Measurements from ENCODE around the gene PEPD. TPM values are rescaled to one million over a fixed set of nuclear protein-coding genes. Genes with fewer than 3 reads are reported as not detected.

The PEPD gene
- total RNA-seq, 1 donor from 2014 or later = 30.0 TPM

DNA sequence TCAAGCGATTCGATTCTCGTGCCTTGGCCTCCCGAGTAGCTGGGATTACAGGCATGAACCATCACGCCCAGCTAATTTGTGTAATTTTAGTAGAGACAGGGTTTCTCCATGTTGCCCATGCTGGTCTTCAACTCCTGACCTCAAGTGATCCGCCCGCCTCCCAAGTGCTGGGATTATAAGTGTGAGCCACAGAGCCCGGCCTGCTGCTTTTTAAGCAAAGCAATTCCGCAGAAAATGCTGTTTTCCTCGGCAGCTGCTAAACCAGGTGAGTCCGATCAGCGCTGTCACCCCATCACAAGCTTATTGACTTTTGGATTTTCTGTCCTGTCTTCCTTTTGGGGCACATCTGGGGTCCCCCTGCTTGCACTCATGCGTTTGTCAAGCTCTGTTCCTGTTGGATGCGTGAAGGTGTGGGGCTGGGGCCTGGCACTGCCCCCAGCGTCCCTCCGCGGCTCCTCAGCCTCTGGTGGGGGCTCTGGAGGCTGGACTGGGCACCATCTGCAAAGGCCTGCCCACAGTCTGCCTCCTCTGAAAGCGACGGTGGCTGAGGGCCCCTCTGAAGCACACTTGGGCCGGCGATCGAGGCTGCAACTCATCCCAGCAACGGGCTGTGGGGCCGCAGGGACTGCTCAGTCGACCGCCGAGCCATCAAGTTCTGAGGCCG is 122.4 kb downstream of the PEPD start:
- Histone ChIP-seq H3K4me1 (peaks cover 44% of the 10 kb centered on the region), H3K4me3 (no peak overlapping the region), H3K36me3 (no peaks in the 10 kb centered on the region), H3K27ac (replicated peaks) (no peak overlapping the region), H3K27me3 (ENCODE audit: low read depth) (no peaks in the 10 kb centered on the region), H3K9me3 (replicated peaks) (no peaks in the 10 kb centered on the region)
- TF ChIP-seq, protein P1, sequence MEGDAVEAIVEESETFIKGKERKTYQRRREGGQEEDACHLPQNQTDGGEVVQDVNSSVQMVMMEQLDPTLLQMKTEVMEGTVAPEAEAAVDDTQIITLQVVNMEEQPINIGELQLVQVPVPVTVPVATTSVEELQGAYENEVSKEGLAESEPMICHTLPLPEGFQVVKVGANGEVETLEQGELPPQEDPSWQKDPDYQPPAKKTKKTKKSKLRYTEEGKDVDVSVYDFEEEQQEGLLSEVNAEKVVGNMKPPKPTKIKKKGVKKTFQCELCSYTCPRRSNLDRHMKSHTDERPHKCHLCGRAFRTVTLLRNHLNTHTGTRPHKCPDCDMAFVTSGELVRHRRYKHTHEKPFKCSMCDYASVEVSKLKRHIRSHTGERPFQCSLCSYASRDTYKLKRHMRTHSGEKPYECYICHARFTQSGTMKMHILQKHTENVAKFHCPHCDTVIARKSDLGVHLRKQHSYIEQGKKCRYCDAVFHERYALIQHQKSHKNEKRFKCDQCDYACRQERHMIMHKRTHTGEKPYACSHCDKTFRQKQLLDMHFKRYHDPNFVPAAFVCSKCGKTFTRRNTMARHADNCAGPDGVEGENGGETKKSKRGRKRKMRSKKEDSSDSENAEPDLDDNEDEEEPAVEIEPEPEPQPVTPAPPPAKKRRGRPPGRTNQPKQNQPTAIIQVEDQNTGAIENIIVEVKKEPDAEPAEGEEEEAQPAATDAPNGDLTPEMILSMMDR (IDR thresholded peaks at IDR 0.05; ENCODE audit: borderline replicate concordance) = no peak
- no peak for DNase-seq
- intact Hi-C loops (cut with micrococcal nuclease) = no loop called here

DNA sequence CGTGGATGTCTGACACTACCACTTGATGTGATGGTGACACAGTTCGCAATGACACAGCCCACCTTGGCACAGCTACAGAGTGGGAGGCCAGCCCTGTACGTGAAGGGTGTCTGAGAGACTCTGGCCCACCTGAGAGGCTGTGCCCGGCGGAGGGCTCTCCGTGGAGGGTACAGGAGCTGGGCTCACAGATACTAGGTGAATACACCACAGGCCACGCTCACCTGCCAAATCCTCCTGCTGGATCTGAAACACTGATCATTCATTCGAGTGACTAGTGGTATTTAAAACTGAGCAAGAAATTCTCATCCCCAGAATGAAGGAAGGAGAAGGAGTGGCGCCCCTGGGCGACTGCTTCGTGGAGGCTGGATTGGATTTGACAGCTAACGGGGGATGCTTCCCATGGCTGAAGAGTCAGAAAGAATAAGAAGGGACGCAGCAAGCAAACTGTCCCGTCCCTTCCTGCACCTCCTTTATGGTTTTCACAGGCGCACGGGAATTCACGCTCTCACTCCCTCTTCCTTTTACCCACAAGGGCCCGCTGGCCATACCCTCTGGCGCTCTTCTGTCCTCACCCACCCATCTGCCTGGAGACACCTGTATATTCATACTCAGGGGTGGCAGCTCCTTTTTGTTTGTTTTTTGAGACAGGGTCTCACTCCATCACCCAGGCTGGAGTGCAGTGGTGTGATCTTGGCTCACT is 123.1 kb downstream of the PEPD start:
- no peak for DNase-seq
- Histone ChIP-seq H3K9me3 (replicated peaks) (no peaks in the 10 kb centered on the region), H3K36me3 (no peaks in the 10 kb centered on the region), H3K27ac (replicated peaks) (no peak overlapping the region), H3K4me3 (no peak overlapping the region), H3K27me3 (ENCODE audit: low read depth) (no peaks in the 10 kb centered on the region), H3K4me1 (peaks cover 48% of the 10 kb centered on the region)
- TF ChIP-seq, protein P1 (IDR thresholded peaks at IDR 0.05; ENCODE audit: borderline replicate concordance) = no peak
- intact Hi-C loops (cut with micrococcal nuclease) = no loop called here

DNA sequence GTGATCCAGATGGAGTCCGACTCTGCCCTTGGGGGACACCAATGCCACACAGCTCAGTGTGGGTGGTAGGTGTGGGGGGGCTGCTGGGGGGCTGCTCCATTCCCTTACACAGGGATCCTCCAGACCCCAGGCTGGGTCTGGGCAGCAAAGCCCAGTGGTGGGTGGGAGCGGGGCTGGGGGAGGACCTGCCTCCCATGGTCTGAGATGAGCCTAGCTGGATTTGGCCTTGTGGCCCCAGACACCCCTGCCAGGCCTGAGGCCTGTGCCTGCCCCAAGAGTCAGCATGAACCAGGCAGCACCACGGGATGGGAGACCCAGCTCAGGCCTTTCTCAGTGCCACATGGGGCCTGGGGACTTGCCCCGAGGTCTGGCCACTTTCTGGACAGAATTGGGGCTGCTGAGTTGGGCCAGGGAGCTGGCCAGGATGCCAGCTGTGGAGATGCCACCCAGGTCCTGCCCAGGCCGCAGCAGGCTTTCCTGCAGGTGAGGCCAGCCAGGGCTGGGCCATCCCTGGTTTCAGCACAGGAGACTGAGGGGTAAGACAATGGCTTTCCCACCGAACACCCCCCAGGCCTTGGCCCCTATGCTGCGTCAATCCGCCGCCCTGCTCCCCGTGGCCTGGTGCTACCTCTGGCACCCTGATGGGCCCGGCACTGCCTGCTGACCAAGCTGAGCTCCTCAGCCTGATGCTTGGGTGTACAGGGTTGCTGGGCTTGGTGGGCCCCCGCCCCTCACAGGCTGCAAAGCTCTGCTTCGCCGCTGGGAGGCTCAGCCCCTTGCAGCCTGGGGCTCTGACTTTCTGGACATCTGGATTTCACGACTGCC is 123.8 kb downstream of the PEPD start:
- intact Hi-C loops (cut with micrococcal nuclease) = no loop called here
- no peaks in the 10 kb centered on the region for H3K9me3 ChIP-seq (replicated peaks)
- no peaks in the 10 kb centered on the region for H3K27me3 ChIP-seq (ENCODE audit: low read depth)
- no peak for DNase-seq
- H3K4me1 ChIP-seq = peaks cover 53% of the 10 kb centered on the region
- H3K36me3 ChIP-seq = no peaks in the 10 kb centered on the region
- no peak overlapping the region for H3K4me3 ChIP-seq
- peak overlapping the region; percentile 40 for H3K27ac ChIP-seq (replicated peaks)
- TF ChIP-seq, protein P1 (IDR thresholded peaks at IDR 0.05; ENCODE audit: borderline replicate concordance) = peak; percentile 27

DNA sequence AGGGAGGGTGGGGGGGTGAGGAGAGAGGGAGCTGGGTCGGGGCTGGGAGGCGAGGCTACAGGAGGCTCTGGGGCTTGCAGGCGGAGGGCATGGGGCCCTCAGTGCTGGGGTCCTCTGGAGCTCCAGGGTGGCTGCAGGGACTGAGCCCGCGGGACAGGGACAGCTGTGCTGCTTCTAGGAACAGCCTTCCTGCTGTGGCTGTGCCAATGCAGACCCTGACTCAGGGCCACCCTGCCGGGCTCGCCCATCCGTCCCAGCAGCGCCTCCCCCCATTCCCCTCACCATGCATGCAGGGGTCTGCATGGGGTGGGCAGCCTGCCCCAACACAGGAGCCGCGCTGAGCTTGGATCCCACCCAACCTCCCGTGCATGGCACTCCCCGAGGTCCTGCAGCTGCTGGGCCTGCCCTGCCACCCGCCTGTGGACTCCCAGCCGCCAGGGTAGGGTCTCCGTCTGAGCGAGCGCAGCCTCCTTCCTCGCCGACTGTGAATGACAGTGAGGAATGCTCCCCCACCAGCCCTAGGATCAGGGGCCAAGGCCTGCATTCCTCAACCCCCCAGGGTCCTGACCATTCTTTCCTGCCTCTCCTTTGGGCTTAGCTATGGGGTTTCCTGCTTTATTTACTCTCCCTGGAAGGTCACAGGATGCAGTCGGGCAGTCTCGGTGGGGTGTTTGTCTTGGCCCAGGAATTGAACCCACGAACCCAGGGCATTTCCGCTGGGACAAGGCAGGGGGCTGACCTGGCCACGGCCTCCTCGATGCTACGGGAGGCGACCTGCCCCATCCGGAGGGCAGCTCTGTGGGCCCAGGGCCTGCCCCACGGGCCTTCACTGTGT is 124.7 kb downstream of the PEPD start:
- peak; percentile 24 for DNase-seq
- no peaks in the 10 kb centered on the region for H3K27me3 ChIP-seq (ENCODE audit: low read depth)
- H3K36me3 ChIP-seq = no peaks in the 10 kb centered on the region
- peaks cover 61% of the 10 kb centered on the region for H3K4me1 ChIP-seq
- intact Hi-C loops (cut with micrococcal nuclease) = no loop called here
- H3K4me3 ChIP-seq = no peak overlapping the region
- TF ChIP-seq, protein P1 (IDR thresholded peaks at IDR 0.05; ENCODE audit: borderline replicate concordance) = no peak
- H3K9me3 ChIP-seq (replicated peaks) = no peaks in the 10 kb centered on the region
- H3K27ac ChIP-seq (replicated peaks) = peak overlapping the region; percentile 40

All from left ventricle myocardium inferior (tissue), 1 donor.